T47D (cell line): Measurements from ENCODE around the gene ZNF778.

Experiments
- DNase-seq, 2 experiments: peaks; one replicate each; pipeline versions ENCODE4 v3.0.0 to v3.0.0-alpha.2; 2011 to 2012; ENCODE audit warnings: low read depth in 1 of 2, low spot score in 1 of 2
- JUND ChIP-seq: IDR thresholded peaks from 2 replicates; pipeline ENCODE4 v1.6.1; 2012; ENCODE audit warnings: low read depth
- in situ Hi-C: cut with HindIII; loops from 2 replicates; pipeline ENCODE4 v1.10.0; 2016; ENCODE audit warnings: low sequenced_read_pairs, low pct_unique_long_range_greater_than_20kb

Gene ZNF778

GRCh38 chr16:89278441-89279240 is 61.1 kb downstream of the ZNF778 start:
- in situ Hi-C loops = no loop called here
- TF ChIP-seq JUND = no peak
- no peak for DNase-seq

GRCh38 chr16:89279666-89280481 is 62.4 kb downstream of the ZNF778 start:
- in situ Hi-C loops = no loop called here
- TF ChIP-seq JUND = no peak
- DNase-seq = no peak

- no peak for TF ChIP-seq JUND
- in situ Hi-C loops = no loop called here
- no peak for DNase-seq
These were observed 63.2 kb downstream of the ZNF778 start for GRCh38 chr16:89280546-89281188.

GRCh38 chr16:89281189-89281577 is 63.7 kb downstream of the ZNF778 start:
- DNase-seq = no peak

GRCh38 chr16:89281829-89282228 is 64.3 kb downstream of the ZNF778 start:
- TF ChIP-seq JUND = no peak
- in situ Hi-C loops = no loop called here
- no peak for DNase-seq

More at GRCh38 chr16:89281189-89281577, 63.7 kb downstream of the ZNF778 start:
- in situ Hi-C loops = no loop called here
- no peak for TF ChIP-seq JUND

GRCh38 chr16:89282523-89282922 is 65.0 kb downstream of the ZNF778 start:
- no peak for DNase-seq
- in situ Hi-C loops = no loop called here
- TF ChIP-seq JUND = no peak

GRCh38 chr16:89283449-89283848 is 65.9 kb downstream of the ZNF778 start:
- no peak for DNase-seq
- in situ Hi-C loops = no loop called here

GRCh38 chr16:89285381-89285780 is 67.9 kb downstream of the ZNF778 start:
- in situ Hi-C loops = no loop called here
- no peak for TF ChIP-seq JUND
- no peak for DNase-seq

More at GRCh38 chr16:89283449-89283848, 65.9 kb downstream of the ZNF778 start:
- no peak for TF ChIP-seq JUND

GRCh38 chr16:89286096-89286495 is 68.6 kb downstream of the ZNF778 start:
- no peak for DNase-seq
- in situ Hi-C loops = no loop called here
- no peak for TF ChIP-seq JUND
